Hematopoietic multipotent progenitor cell treated with erythropoietin and hydrocortisone succinate and interleukin-3 and kit ligand, for 4 days (in vitro differentiated cells): ENCODE data around the gene SHISAL1.

ENCODE experiments used
- DNase-seq: peaks from one replicate; pipeline ENCODE4 v3.0.0-alpha.2; 2015

SHISAL1 gene

DNA sequence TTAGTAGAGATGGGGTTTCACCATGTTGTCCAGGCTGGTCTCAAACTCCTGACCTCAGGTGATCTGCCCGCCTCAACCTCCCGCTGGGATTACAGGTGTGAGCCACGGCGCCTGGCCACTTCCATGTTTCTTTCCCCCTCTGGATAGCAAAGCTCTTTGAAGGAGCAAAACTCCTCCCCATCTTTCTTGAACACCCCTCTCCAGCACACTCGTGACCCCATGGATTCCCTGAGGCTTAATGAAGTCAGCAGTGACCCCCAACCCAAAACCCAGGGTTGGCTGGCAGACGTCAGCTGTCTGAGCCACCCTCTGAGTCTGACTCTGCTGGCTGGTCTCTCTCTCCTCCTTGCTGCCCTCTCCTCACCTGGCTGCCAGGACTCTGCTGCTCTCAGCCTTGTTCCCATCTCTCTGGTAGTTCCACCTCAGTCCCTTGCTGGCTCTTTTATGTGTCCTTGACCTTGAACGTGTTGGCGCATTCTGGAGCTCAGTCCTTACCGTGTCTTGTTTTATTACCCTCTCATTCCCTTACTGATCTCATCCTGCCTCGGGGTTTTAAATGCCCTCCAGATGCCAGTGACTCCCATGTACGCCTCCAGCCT, 87.6 kb downstream of the SHISAL1 start:
- no peak for DNase-seq

- DNase-seq: no peak
These were observed 88.6 kb downstream of the SHISAL1 start for GRCh38 chr22:44224166-44224565.

- no peak for DNase-seq
These were observed 90.9 kb downstream of the SHISAL1 start for GRCh38 chr22:44221710-44222475.

DNA sequence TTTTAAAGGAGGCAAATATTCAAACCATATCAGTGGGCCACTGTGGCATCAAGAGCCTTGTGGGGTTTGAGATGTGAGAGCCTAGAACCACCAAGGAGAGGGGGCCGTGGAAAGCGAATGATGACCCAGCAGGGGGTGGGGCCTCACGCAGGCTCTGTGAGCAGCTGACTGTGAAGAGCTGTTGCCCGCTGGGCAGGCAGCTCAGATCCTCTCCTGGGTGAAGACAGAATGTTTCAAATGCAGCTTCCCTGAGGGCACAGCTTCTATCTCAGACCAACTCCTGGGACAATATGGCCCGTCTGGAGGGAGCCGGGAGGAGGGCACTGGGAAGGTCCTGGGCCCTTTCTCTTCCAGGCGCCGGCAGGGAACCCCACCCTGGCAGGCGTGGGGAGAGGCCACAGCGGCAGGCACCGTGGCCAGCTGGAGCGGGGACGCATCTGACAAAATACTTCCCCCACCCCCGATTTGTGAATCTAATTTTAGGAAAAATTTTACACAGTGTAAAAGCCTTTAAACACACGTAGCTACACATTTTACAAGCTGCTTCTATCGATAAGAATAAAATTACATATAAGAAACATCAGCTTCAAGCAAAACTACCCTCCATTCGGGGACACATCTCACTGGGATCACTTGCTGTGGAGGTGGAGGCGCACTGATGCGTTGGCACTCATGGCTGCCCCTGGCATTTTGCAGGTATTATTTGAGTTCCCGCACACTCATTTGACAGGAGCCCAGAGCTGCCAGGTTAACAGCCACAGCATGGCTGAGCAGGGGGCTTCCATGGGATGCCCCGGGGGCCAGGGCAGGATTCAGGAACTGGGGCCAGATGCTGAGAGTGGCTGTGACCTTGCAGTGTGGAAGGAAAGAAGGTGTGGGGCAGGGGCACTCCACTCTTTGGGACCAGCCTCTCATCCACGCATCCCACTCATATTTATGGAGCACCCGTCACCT, 91.7 kb downstream of the SHISAL1 start:
- no peak for DNase-seq

- no peak for DNase-seq
These were observed 93.5 kb downstream of the SHISAL1 start for GRCh38 chr22:44219101-44219870.

DNA sequence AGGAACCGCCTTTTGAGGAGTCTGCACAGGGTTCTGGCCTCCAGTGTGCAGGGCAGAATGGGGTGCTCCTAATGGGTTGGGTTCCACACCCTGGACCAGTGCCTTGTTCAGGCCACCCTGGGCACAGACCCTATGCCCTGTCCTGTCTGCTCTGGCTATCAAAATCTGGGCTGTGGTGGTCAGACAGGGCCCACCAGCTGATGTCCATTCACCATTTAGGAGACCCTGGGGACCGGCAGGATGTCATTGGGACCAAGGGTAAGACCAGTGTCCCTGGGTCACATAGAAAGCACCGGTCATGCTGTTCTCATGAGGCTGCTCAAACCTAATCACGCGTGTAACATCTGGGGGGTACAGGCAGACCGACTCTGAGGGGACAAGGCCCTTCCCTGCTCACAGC, 94.7 kb downstream of the SHISAL1 start:
- DNase-seq: no peak

- DNase-seq: no peak
These were observed 95.4 kb downstream of the SHISAL1 start for GRCh38 chr22:44217346-44217745.

DNA sequence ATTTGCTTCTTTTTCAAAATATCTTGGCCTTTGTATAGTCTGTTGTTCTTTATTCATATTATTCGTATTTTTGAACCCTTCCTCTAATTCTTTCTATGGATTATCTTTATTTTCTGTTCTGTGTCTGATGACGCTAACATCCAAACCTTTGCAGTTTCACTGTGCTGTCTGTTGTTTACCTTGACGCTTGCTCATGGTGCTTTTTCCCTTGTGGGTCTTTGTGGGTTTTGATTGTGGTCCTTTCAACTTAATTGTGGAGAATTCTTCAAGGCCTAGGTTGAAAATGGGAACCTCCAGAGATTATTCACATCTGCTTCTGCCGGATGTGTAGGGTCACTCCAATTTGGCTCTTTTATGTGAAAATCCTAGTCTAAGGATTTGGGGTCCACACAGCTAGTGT, 97.5 kb downstream of the SHISAL1 start:
- no peak for DNase-seq

GRCh38 chr22:44214764-44215163, 98.0 kb downstream of the SHISAL1 start:
- DNase-seq: no peak

DNA sequence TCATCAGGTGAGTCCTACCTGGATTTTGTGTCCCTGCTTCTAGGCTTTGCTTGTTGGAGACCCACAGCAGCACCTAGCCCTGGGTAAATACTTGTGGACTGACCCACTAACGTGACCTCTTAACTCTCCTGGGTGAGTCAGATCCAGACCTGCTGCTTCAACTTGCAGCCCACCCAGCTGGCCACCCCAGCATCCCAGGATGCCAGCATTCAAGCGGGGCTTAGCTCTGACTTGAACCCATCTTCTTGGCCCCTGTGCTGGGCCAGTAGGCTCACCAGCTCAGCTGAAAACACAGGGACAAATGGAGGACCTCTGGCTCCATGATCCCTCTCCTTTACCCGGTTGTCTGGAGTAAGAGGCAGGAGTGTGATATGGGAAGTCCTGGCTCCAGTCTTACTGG, 98.6 kb downstream of the SHISAL1 start:
- DNase-seq: no peak

DNA sequence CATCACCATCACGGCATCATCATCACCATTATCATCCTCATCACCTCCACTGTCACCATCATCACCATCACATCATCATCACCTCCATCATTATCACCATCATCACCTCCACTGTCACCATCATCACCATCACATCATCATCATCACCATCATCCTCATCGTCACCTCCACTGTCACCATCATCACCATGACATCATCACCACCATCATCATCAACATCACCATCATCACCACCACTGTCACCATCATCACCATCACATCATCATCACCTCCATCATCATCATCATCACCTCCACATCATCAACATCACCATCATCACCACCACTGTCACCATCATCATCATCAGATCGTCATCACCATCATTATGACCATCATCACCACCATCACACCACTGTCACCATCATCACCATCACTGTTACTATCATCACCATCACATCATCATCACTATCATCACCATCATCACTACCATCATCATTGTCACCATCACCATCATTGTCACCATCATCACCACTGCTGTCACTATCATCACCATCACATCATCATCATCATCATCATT, 99.2 kb downstream of the SHISAL1 start:
- DNase-seq: no peak

DNA sequence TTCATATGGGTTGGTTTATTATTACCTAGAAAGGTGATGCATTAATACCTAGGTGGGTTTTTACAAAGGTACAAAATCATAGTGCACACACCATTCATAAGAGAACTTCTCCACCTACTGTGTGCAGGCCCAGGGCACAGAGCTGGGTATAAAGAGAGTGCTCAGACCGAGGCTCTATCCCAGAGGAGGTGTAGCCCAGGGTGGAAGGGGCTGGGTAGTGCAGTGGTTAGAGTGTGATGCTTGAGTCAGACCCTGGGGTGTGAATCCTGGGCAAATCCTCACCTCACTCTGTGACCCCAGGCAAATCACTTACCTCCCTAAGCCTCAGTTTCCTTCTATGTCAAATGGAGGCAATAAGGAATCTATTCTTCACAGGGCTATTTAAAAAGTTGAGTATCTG, 99.8 kb downstream of the SHISAL1 start:
- no peak for DNase-seq

DNA sequence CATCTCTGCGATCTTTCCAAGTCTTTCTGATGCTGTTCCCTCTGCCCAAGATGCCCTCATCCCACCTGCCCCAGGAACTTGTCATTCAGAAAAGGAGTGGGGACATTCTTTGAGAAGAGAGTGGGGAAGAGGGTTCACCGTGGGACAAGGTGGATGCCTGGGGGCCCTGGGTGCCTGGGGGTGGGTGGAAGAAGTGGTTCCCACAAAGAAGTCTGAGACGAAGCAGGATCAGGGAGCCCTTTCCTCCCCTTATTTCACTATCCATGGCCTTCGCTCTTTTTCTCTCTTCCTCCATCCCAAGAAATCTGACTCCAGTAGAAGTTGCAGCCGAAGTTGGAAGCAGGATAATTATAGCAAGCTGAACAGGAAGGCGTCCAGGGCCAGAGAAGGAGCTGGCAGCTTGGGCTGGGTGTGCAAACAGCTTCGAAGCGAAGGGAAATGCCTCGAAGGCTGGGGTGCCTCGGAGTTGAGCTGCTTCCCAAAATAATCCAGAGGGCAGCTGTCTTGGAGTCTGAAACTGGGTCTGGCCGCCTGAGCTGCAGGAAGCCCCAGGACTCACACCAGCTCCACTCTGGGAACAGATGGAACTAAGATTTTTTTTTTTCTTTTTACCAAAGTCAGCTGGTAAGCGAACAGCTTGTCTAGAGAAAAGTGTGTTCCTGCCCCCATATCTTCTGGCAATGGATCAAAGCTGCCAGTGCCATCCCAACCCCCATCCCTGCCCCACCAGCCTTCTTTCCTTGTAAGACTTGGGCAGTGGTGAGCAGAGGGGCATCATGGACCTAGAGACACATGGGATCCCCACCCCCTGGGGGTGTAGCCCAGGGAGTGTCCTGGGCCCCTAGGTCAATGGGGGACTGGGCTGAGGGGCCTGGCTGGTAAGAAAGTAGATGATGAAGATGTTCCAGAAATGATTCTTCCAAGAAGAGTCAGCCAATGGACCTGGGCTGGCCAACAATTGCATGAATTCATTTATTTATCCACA, 100.5 kb downstream of the SHISAL1 start:
- DNase-seq: no peak

- peak; percentile 42 for DNase-seq
These were observed 101.3 kb downstream of the SHISAL1 start for GRCh38 chr22:44211256-44211945.

GRCh38 chr22:44210722-44211121, 102.0 kb downstream of the SHISAL1 start:
- DNase-seq: no peak

DNA sequence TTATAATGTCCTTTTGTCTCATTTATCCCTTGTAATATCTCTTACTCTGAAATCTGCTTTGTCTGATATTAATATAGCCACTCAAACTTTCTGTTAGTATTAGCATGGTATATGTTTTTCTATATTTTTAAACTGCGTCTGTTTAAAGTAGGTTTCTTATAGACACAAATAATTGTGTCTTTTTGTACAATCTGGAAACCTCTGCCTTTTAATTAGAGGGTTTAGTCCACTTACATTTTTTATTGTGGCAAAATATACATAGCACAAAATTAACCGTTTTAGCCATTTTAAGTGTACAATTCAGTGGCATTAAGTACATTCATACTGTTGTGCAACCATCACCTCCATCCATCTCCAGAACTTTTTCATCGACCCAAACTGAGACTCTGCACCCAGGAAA, 103.4 kb downstream of the SHISAL1 start:
- no peak for DNase-seq

- DNase-seq: no peak
These were observed 104.8 kb downstream of the SHISAL1 start for GRCh38 chr22:44207981-44208317.

- no peak for DNase-seq
These were observed 105.4 kb downstream of the SHISAL1 start for GRCh38 chr22:44207173-44207980.

- no peak for DNase-seq
These were observed 106.1 kb downstream of the SHISAL1 start for GRCh38 chr22:44206696-44207095.

GRCh38 chr22:44206330-44206645, 106.5 kb downstream of the SHISAL1 start:
- no peak for DNase-seq
